Activated T-helper 2 cell treated with anti-CD3 and anti-CD28 coated beads, Interferon-gamma antibody, Interleukin-2, Interleukin-4, amounts not matched to agents 10 μg/mL and 5 μg/mL and 100 μg/mL, durations not matched to agents 14 hours and 24 hours and 36 hours (primary cell): Measurements from ENCODE around the gene INTS11. TPM values are rescaled to one million over a fixed set of nuclear protein-coding genes. Genes with fewer than 3 reads are reported as not detected.
A peak's percentile ranks its signal among the peaks of the same experiment; 100 is the strongest.

Experiments used
- DNase-seq: peaks from one replicate; pipeline ENCODE4 v3.0.0; 2021; ENCODE audit warnings: low spot score
- H3K27ac Mint-ChIP-seq: one replicate; pipeline ENCODE4 v1.8.0; 2021; ENCODE audit warnings: mixed read lengths
- H3K27me3 Mint-ChIP-seq: one replicate; pipeline ENCODE4 v1.8.0; 2021; ENCODE audit warnings: low read depth, mixed read lengths
- H3K36me3 Mint-ChIP-seq: one replicate; pipeline ENCODE4 v1.8.0; 2021; ENCODE audit warnings: low read depth, mixed read lengths
- H3K4me1 Mint-ChIP-seq: one replicate; pipeline ENCODE4 v1.8.0; 2021; ENCODE audit warnings: low read depth, mixed read lengths
- H3K4me3 Mint-ChIP-seq: one replicate; pipeline ENCODE4 v1.8.0; 2021; ENCODE audit warnings: low read depth, mild to moderate bottlenecking, moderate library complexity, mixed read lengths
- H3K9me3 Mint-ChIP-seq: one replicate; pipeline ENCODE4 v1.8.0; 2021; ENCODE audit warnings: mixed read lengths
- intact Hi-C: fragments of 100-400 bp; cut with micrococcal nuclease; formaldehyde crosslinking; loops from one replicate; pipeline ENCODE4 v1.15.1; 2023
- total RNA-seq: library from RNA; stranded (reverse); gene quantifications from 2 replicates; pipeline ENCODE4 v1.2.3, GENCODE V29; 2022

The INTS11 gene
- total RNA-seq, 1 donor from 2014 or later: 127 TPM

DNA sequence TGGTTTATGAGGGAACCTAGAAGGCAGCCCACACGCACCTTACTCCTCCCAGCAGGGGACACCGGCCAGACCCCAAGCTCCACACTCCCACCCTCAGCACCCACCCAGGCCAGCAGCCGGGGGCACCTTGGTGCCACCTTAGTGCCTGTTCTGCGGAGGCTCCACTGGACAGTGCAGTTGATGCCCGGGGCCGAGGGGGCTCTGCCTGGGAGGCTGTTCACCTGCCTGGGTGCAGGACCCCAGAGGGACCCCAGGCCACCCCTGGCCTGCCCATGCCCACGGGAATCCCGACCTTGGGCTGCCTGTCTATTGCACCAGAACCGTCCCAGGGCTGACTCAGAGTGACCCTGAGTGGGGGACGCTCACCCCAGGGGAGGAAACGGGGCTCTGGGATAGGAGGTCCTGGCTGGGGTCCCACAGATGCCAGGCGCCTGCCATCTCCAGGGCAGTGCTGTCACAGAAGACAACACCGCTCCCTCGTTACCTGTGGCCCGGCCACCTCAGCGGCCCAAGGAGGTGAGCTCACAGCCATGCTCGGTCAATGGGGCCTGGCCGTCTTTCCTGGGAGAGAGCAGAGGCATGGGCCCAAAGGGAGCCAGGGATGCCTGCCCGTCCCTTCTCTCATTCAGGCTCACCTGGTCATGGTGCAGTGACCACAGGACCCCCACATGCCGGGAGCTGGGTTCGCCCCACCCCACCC, 43.5 kb downstream of the INTS11 start:
- no peak overlapping the region for H3K27ac Mint-ChIP-seq
- H3K4me1 Mint-ChIP-seq: peaks cover 1% of the 10 kb centered on the region
- intact Hi-C loops: no loop called here
- no peaks in the 10 kb centered on the region for H3K36me3 Mint-ChIP-seq
- H3K4me3 Mint-ChIP-seq: no peak overlapping the region
- no peak for DNase-seq
- H3K27me3 Mint-ChIP-seq: no peaks in the 10 kb centered on the region
- H3K9me3 Mint-ChIP-seq: no peaks in the 10 kb centered on the region

DNA sequence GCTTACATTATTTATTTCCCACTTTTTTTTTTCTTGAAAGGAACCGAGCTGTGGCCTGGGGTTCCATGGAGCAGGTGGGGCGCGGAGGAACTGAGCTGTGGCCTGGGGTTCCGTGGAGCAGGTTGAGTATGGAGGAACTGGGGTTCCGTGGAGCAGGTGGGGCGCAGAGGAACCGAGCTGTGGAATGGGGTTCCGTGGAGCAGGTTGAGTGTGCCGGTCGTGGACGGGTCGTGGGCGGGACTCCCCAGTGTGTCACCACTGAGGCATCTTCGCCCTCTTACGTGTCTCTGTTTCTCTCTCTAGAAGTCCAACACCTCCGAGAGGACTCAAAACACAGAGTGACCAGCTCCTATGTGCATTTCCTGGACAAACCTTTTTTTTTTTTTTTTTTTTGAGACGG, 45.4 kb downstream of the INTS11 start:
- intact Hi-C loops: loop anchor here (10.0 kb wide), 1 partner anchor 164 kb away; the partner anchor contains the start of gene C1orf159
- no peaks in the 10 kb centered on the region for H3K27me3 Mint-ChIP-seq
- H3K9me3 Mint-ChIP-seq: no peaks in the 10 kb centered on the region
- DNase-seq: no peak
- no peaks in the 10 kb centered on the region for H3K36me3 Mint-ChIP-seq
- no peak overlapping the region for H3K4me3 Mint-ChIP-seq
- H3K4me1 Mint-ChIP-seq: peaks cover 4% of the 10 kb centered on the region
- no peak overlapping the region for H3K27ac Mint-ChIP-seq

DNA sequence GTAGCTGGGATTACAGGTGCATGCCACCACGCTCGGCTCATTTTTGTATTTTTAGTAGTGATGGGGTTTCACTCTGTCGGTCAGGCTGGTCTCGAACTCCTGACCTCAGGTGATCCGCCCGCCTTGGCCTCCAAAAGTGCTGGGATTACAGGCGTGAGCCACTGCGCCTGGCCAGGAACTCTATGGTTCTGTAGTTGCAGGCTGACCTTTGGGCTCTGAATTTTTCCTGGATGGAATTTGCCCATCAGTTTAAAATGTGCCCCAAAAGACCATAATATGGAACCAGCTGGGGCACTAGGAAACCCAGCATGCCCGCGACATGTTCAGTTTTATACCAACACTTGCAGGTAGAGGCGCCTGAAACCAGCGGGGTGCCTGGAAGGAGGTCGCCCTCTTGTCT, 45.8 kb downstream of the INTS11 start:
- intact Hi-C loops: loop anchor here (10.0 kb wide), 1 partner anchor 164 kb away; the partner anchor contains the start of gene C1orf159
- Mint-ChIP-seq H3K4me3 (no peak overlapping the region), H3K9me3 (no peaks in the 10 kb centered on the region), H3K36me3 (no peaks in the 10 kb centered on the region), H3K27ac (no peak overlapping the region), H3K27me3 (no peaks in the 10 kb centered on the region), H3K4me1 (peaks cover 4% of the 10 kb centered on the region)
- no peak for DNase-seq

GRCh38 chr1:1275836-1276235, 48.6 kb downstream of the INTS11 start:
- peaks cover 18% of the 10 kb centered on the region for H3K4me1 Mint-ChIP-seq
- H3K9me3 Mint-ChIP-seq: no peaks in the 10 kb centered on the region
- no peak overlapping the region for H3K27ac Mint-ChIP-seq
- intact Hi-C loops: loop anchor here (10.0 kb wide), 1 partner anchor 161 kb away; the partner anchor contains the start of gene C1orf159
- H3K4me3 Mint-ChIP-seq: peak overlapping the region; percentile 1
- H3K27me3 Mint-ChIP-seq: no peaks in the 10 kb centered on the region
- peaks cover 16% of the 10 kb centered on the region for H3K36me3 Mint-ChIP-seq
- DNase-seq: no peak

DNA sequence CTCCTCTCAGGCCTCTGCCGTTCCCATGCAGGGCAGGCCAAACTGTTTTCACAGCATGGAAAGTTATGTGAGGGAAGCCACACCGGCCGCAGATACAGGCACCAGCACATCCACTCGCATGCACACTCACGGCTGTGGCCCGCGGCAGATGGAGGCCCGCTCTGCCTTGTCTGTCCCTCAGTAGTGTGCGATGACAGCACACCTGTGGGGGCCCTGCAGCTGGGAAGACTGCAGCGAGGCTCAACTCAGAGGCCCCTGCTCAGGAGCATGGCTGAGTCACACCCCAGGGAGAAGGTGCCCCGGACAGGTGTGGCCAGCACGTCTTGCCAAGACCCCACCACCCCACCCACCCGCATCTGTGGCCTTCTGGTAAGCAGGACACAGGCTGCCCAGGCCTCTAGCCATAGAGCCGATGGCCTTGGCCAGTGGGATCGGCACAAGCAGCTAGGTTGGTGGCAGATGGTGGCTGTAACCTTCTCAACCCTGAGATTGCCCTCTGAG, 49.5 kb downstream of the INTS11 start:
- H3K4me1 Mint-ChIP-seq: peaks cover 27% of the 10 kb centered on the region
- no peaks in the 10 kb centered on the region for H3K27me3 Mint-ChIP-seq
- no peak overlapping the region for H3K27ac Mint-ChIP-seq
- intact Hi-C loops: loop anchor here (5.0 to 10.0 kb wide), 2 partner anchors 43 to 160 kb away; partner anchors contain the start of genes B3GALT6, C1orf159 and SDF4
- peak overlapping the region; percentile 74 for H3K4me3 Mint-ChIP-seq
- no peaks in the 10 kb centered on the region for H3K9me3 Mint-ChIP-seq
- no peak for DNase-seq
- peaks cover 25% of the 10 kb centered on the region for H3K36me3 Mint-ChIP-seq

- Mint-ChIP-seq H3K36me3 (peaks cover 29% of the 10 kb centered on the region), H3K27me3 (no peaks in the 10 kb centered on the region), H3K27ac (no peak overlapping the region), H3K4me1 (peaks cover 29% of the 10 kb centered on the region), H3K4me3 (peak overlapping the region; percentile 74), H3K9me3 (no peaks in the 10 kb centered on the region)
- DNase-seq: no peak
- intact Hi-C loops: loop anchor here (5.0 to 10.0 kb wide), 2 partner anchors 42 to 160 kb away; partner anchors contain the start of genes B3GALT6, C1orf159 and SDF4
Measured at GRCh38 chr1:1274299-1274930, 50.0 kb downstream of the INTS11 start.

- DNase-seq: peak; percentile 87
- Mint-ChIP-seq H3K27ac (peak within 1 kb of the TSS; percentile 69), H3K27me3 (no peaks in the 10 kb centered on the region), H3K9me3 (no peaks in the 10 kb centered on the region), H3K4me1 (peaks cover 29% of the 10 kb centered on the region), H3K4me3 (peak within 1 kb of the TSS; percentile 81), H3K36me3 (peaks cover 32% of the 10 kb centered on the region)
- intact Hi-C loops: loop anchor here (2.0 to 10.0 kb wide), 3 partner anchors 41 to 159 kb away; partner anchors contain the start of genes B3GALT6, C1orf159 and SDF4
Measured at GRCh38 chr1:1273512-1274298, 50.8 kb downstream of the INTS11 start, which contains the start of gene UBE2J2. TSS of gene UBE2J2 (minus strand) at chr1:1273854. CDS start at chr1:1267992, 5,862 bp downstream.

DNA sequence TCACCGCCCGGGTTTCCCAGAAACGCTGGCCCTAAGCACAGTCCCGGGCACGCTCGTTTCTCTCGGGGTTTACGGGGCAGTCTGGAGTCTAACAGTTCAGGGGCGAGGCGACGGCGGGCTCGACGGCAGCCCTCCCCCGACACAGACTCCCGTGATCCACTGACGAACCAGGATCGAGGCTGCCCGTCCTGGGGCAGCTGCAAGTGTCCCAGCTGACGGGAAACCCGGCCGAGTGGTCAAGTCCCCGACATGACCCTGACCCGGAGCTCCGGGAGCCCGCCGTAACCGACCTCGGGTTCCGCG, 51.3 kb downstream of the INTS11 start:
- peaks cover 33% of the 10 kb centered on the region for H3K36me3 Mint-ChIP-seq
- intact Hi-C loops: loop anchor here (2.0 to 10.0 kb wide), 3 partner anchors 41 to 158 kb away; partner anchors contain the start of genes B3GALT6, C1orf159 and SDF4
- no peaks in the 10 kb centered on the region for H3K9me3 Mint-ChIP-seq
- H3K4me1 Mint-ChIP-seq: peaks cover 29% of the 10 kb centered on the region
- H3K4me3 Mint-ChIP-seq: peak overlapping the region; percentile 81
- no peak for DNase-seq
- H3K27me3 Mint-ChIP-seq: no peaks in the 10 kb centered on the region
- H3K27ac Mint-ChIP-seq: peak overlapping the region; percentile 69

DNA sequence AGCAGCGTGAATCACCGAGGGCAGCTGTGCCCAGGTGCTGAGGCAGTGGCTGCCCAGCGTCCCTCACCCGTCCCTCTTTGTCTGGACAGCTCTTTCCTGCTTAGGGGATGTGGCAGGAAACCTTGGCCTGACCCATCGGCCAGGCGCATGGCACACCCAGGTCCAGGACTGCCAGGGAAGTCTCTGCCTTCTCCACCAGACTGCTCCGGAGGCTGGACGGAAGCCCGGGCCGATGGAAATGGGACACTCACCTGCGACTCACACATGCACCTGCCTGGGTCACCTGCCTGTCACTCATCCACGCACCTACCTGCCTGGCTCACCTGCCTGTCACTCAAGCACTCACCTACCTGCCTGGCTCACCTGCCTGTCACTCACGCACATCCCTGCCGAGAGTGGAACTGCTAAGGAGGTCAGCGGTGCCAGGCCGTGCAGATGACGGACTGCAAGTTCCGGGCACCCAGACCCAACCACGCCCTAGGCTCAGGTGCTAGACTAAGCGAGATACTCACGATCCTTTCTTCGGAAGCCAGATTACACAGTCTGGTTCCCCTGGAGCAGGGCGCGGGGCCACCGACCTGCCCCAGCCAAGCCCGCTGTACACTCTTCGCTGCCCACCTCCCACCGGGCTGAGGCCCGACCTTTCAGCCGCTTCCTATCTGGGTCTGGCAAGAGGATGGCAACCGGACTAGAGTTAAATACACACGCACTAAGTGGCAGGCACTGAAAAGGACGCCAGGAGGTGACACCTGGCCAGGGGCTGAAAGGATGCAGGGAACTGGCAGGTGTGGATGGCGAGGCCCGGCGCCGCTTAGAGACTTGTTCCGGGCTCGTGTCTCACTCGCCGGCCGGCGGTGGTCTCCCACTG, 51.9 kb downstream of the INTS11 start:
- no peaks in the 10 kb centered on the region for H3K27me3 Mint-ChIP-seq
- peak overlapping the region; percentile 69 for H3K27ac Mint-ChIP-seq
- H3K4me1 Mint-ChIP-seq: peaks cover 29% of the 10 kb centered on the region
- H3K4me3 Mint-ChIP-seq: peak overlapping the region; percentile 81
- peaks cover 36% of the 10 kb centered on the region for H3K36me3 Mint-ChIP-seq
- intact Hi-C loops: loop anchor here (2.0 to 10.0 kb wide), 3 partner anchors 40 to 158 kb away; partner anchors contain the start of genes B3GALT6, C1orf159 and SDF4
- H3K9me3 Mint-ChIP-seq: no peaks in the 10 kb centered on the region
- DNase-seq: no peak

DNA sequence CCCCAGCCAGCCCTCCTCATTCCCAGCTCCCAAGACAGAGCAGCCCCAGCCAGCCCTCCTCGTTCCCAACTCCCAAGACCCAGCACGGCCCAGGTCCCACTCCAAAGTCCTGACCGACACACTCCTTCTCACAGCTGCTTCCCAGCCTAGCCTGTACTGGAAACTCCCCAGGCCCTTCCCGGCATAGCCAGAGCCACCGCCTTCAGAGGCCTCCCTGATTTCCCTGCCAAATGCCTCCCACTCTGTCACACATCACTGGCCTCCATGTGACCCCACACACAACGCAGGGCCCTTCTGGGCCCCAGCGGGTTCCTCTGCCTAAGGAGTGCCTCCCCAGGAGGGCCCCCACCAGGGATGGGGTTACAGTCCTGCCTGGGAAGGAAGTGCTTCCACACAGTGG, 53.6 kb downstream of the INTS11 start:
- no peak for DNase-seq
- Mint-ChIP-seq H3K36me3 (peaks cover 44% of the 10 kb centered on the region), H3K27ac (peak overlapping the region; percentile 9), H3K4me1 (peaks cover 29% of the 10 kb centered on the region), H3K9me3 (no peaks in the 10 kb centered on the region), H3K27me3 (no peaks in the 10 kb centered on the region), H3K4me3 (peak overlapping the region; percentile 71)
- intact Hi-C loops: loop anchor here (5.0 to 10.0 kb wide), 2 partner anchors 39 to 156 kb away; partner anchors contain the start of genes B3GALT6, C1orf159 and SDF4

GRCh38 chr1:1268284-1268682, 56.2 kb downstream of the INTS11 start:
- Mint-ChIP-seq H3K27me3 (no peaks in the 10 kb centered on the region), H3K9me3 (no peaks in the 10 kb centered on the region), H3K27ac (no peak overlapping the region), H3K4me1 (peaks cover 27% of the 10 kb centered on the region), H3K36me3 (peaks cover 56% of the 10 kb centered on the region), H3K4me3 (no peak overlapping the region)
- no peak for DNase-seq
- intact Hi-C loops: no loop called here
